ENCODE measurements around the gene PIK3C2G. TPM values are rescaled to one million over a fixed set of nuclear protein-coding genes. Genes with fewer than 3 reads are reported as not detected.
A peak's percentile ranks its signal among the peaks of the same experiment; 100 is the strongest.

PIK3C2G gene
- polyA plus RNA-seq, 4 donors, result 3.4 to 5.1 (median 4.7) TPM

DNA sequence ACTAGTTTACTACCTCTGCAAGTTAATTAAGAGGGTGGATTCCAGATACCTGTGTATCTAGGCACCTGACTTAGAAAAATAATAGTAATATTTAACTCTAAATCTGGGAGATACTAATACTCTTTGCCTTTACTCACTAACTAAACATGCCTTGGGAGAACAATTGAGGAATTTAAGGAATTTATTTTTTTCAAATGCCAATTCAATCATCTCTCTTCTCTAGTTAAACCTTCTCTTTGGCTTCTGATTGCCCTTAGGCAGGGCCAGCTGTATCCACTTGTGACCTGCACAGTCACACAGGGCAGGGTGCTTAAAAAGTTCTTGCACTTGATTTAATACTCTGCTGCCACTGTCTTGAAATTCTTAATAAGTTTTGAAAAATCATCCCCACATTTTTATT, 334.1 kb downstream of the PIK3C2G start:
- no peak for DNase-seq (ENCODE audit: low read depth in 4 of 4, low spot score in 2 of 4)

DNA sequence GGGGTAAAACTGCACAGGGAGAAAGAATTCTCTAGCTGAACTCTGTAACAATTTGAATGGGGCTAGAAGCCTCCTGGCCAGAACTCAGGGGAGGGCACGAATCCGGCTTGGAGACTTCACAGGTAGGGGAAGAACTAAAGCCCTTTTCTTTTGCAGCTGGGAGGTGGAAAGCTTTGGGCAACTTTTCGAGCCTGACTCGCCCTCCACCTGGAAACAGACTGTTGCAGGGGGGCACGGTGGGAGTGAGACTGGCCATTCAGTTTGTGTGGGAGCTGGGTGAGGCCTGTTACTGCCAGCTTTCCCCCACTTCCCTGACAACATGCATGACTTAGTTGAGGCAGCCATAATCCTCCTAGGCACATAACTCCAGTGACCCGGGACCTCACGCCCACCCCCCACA, 340.6 kb downstream of the PIK3C2G start:
- DNase-seq (ENCODE audit: low read depth in 4 of 4, low spot score in 2 of 4), result no peak

DNA sequence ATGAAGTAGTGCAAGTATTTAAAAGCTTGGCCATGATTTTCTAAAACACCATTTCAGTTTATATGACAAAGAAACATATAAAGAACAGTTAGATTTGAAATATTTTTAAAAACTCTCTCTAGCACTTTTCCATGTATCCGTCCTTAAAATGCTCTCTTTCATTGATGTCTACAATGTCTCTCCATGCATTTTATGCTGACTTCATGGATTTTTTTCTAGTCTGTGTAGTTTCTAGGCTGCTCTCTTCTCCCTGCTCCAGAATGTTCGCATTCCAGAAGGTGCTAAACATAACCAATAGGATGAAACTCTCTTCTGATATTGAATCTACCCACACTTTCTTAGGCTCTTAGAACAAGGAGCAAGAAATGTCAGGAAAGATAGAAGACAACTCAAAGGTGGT, 351.7 kb downstream of the PIK3C2G start:
- DNase-seq (ENCODE audit: low read depth in 4 of 4, low spot score in 2 of 4), result no peak

DNA sequence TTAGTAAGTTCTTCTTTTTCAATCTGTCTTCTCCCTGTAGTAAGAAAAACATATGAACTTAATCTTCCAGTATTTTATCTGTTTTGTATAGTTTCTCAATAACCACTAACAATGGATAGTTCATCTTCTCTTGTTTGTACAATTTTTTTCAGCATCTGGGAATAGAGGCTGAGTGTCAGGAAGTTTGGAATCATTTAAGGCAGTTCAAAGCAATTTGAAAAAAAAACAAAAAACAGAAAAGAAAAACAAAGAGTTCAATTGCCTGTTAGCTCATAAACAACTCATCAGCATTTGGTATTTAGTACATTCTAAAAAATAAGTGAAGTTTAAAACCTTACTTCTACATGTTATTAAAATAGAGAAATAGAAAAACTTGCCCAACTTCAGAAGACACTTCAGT, 359.7 kb downstream of the PIK3C2G start:
- DNase-seq (ENCODE audit: low read depth in 4 of 4, low spot score in 2 of 4), result no peak

DNA sequence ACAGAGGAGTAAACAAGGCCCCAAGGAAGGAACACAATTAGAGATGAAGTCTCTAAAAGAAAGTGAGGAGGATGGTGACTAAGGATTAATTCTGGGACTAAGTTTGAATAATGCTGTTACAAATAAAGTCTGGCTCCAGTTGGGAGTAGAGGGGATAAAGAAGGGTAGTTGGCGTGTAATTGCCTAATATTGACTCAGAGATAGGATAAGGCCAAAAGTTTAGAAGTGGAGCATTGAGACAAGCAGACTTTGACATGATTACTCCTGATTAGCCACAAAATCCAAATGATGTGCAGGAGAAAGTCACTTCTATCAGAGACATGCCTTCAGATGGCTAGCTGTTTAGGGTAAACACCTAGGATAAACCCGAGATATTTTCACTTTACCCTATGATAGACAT, 368.1 kb downstream of the PIK3C2G start:
- no peak for DNase-seq (ENCODE audit: low read depth in 4 of 4, low spot score in 2 of 4)

DNA sequence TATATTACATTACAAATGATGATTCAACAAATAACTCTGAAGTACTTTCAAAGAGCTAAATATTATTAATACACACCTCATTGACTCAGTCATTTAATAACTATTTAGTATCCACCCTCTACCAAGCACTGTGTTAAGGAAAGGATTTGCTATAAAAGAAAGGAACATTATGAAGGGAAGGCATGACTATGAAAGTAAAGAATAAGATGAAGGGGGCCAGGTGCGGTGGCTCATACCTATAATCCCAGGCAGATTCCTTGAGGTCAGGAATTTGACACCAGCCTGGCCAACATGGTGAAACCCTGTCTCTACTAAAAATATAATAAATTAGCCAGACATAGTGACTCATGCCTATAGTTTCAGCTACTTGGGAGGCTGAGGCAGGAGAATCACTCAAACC, 368.6 kb downstream of the PIK3C2G start:
- DNase-seq (ENCODE audit: low read depth in 4 of 4, low spot score in 2 of 4), result no peak

DNA sequence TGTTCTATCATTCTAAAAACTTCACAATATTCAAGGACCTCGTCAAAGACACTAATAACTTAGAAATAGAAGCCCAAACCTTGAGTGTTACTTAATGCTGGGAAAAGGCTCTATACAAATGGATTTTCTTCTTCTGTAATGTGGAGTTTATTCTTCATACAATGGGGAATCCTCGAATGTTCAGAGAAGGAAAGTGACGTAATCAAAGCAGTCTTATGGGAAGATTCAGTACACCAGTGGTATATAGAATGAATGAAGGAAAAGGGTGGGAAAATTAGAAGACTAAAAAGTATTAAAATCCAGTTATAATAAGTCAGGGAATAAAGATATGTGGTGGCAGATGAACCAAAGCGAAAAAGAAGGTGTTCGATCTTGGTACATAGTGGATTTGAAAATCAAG, 370.0 kb downstream of the PIK3C2G start:
- DNase-seq (ENCODE audit: low read depth in 4 of 4, low spot score in 2 of 4), result no peak

DNA sequence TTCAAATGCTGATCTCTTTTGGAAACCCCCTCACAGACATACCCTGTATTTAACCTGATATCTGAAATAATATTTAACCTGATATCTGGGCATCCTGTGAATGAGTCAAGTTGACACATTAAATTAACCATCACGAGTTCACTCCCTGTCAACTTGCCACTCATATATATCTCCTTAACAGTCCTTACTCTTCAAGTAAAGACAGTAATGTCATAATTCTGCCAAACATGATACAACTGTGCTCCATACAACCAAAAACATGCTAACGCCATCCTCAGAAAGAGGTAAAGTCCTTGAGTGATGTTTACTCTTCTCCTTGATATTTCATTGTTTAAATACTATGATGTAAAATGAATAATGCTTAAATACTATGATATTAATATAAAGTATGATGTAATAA, 371.5 kb downstream of the PIK3C2G start:
- no peak for DNase-seq (ENCODE audit: low read depth in 4 of 4, low spot score in 2 of 4)

DNA sequence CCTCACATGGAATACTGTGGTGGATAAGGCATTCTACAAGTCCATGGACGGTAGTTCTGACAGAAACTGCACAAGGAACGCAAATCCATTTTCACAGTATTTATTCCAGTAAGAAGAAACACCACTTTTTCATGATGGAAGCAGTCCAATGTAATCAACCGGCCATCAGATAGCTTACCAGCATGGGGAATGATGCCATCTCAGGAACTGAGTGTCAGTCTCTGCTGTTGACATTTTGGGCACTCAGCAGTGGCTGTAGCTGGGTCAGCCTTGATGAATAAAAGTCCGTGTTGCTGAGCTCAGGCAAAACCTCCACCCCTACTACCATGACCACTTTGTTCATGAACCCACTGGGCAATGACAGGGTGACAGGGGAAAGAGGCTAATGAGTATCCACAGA, 373.1 kb downstream of the PIK3C2G start:
- DNase-seq (ENCODE audit: low read depth in 4 of 4, low spot score in 2 of 4), result no peak

DNA sequence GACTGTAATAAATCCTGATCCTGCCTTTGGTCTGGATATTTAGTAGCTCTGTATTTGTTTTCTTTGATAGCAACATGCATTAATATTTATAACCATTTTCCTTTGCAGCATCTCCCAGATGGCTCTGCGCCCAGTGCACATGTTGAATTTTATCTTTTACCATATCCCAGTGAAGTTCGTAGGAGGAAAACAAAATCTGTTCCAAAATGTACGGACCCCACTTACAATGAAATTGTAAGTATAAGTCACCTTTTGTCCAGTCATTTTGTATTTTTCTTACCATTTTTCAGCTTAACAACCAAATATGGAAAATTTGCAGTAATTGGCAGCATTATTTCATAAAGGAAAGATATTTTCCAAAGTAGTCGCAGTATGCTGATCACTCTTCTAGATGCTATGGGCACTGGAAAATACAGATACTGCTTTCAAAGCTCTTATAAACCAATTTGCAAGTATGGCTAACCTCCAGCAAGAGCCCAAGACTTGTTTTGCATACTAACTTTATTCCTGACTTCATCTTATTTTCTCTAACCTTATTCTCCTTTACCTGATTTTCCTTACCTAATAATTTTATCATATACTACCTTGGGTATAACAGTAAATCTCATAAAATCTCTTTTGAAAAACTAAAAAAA, 379.1 kb downstream of the PIK3C2G start:
- no peak for DNase-seq (ENCODE audit: low read depth in 4 of 4, low spot score in 2 of 4)

DNA sequence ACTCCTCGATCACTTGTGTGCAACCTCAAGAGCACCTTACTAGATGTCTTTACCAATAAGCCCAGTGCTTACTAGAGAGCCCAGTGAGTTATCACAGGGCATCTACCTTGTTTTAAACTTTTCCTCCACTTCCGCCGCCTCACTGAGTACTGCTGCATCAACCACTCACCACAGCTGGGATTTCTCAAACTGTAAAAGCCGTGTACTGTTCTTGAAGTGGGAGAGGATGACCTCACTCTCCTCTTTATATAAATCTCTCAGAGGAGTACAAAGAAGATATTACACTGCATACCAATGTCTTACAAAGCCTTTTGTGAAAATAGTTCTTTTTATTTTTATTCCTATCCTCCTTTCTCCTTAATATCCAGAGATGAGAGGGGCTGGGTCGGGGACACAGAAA, 382.4 kb downstream of the PIK3C2G start:
- DNase-seq (ENCODE audit: low read depth in 4 of 4, low spot score in 2 of 4), result peak; percentile 50 to 78 (median 69)

DNA sequence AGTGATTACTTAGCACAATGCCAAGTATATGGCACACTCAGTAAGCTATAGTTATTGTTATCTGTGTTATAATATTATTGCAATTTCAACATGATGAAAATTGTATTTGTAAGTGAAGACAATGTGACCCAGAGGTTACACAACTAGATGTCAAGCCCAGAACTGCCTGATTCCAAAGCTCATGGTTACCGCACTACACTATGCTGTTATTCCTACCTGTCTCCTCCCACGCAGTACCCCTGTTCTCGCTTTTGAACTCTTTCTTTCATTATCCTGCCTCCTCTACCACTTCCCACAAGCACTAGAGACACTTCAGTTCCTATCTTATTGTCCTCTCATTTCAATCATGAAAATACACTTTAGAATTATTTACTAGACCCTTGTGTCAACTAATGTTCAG, 383.2 kb downstream of the PIK3C2G start:
- no peak for DNase-seq (ENCODE audit: low read depth in 4 of 4, low spot score in 2 of 4)

DNA sequence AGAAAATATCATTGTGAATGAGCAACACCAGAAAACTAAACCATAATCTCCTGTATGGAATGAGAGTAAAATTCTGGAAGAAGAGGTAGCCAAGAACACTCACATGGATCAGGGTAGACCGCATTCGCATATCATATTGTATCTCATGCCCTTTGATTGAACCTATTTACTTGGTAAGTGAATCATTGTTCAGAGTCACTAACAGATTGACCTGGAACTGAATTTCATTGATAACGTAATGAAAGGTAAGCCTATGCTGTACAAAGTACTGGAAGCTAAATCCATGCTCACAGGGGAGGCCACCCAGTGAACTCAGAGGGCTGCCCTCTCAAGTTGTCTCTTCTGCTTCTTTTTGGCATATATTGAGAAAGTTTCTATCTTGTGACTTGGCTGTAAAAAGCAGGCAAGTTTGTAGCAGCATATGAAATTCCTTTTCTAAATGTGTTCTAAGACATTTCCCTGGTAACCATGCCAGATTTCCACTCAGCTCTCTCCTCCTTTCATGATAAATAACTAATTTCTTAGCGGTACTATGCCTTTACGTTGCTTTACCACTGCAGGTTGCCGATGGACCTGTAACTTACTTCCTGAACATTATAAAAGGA, 385.1 kb downstream of the PIK3C2G start:
- no peak for DNase-seq (ENCODE audit: low read depth in 4 of 4, low spot score in 2 of 4)

DNA sequence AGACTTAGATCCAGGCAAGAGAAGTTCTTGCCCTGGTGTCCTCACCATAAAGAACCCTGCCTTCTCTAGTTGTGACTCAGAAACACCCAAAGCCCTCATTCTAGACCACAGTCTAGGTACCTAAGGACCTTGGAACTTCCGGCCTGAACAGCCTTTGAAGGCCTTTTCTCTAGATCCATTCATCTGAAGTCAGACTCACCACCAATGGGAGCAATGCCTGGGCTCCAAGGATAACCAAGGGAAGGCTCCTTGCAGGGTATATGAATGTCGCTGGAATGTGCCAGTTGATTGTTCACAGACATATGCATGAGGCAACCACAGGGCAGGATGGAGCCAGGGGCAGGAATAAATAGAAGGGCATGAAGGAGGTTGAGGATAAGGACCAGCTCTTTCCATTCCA, 390.2 kb downstream of the PIK3C2G start:
- no peak for DNase-seq (ENCODE audit: low read depth in 4 of 4, low spot score in 2 of 4)

DNA sequence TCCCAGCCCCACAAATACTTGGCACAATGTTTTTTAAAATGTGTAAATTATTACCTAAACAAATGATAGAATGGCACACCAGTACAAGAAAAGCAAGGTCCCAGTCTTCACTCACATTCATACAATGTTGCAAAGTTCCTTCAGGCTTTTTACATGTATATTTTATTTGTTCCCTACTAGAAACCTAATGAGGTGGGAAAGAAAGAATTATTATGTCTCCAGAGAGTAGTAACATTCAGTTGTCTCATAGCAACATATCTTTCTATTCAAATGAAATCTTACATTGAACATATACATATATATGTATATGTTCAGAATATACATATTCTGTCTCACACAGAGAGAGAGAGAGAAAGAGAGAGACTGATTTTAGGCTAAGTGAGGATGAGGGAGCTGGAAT, 391.3 kb downstream of the PIK3C2G start:
- DNase-seq (ENCODE audit: low read depth in 4 of 4, low spot score in 2 of 4), result no peak

DNA sequence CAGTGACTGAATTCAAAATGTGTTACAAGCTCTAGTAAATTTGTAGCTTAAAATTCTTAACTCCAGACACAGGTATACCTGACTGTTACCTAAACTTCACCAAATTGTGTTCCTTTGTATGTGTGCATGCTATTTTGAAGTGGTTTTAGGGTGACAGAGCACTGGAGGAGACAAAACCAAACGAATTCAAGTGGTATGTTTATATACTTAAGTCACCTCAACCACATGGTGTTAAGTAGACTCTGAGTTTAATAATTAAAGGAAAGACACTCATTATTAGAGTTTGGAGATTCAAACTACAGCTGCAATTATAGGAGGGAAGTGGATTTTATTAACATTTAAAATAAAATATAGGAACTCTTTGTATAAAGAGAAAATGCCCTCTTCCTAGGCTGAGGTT, 392.1 kb downstream of the PIK3C2G start:
- DNase-seq (ENCODE audit: low read depth in 4 of 4, low spot score in 2 of 4), result no peak

DNA sequence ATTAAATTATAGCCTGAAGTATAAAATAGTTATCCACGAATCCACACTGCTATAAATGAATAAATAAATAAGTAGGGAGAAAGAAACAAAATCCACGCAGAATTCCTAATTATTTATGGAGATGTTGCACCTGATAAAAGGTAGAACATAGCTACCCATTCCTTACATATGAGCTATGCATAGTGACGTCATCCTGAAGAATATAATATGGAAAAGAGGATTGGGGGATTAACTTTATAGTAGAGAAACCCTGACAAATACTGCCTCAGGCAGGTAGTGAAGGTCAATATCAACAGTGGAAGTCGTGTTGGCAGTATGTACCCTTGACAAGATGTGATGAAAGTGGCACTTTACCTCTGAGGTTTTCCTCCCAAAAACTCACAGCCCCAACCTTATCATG, 394.0 kb downstream of the PIK3C2G start:
- no peak for DNase-seq (ENCODE audit: low read depth in 4 of 4, low spot score in 2 of 4)

DNA sequence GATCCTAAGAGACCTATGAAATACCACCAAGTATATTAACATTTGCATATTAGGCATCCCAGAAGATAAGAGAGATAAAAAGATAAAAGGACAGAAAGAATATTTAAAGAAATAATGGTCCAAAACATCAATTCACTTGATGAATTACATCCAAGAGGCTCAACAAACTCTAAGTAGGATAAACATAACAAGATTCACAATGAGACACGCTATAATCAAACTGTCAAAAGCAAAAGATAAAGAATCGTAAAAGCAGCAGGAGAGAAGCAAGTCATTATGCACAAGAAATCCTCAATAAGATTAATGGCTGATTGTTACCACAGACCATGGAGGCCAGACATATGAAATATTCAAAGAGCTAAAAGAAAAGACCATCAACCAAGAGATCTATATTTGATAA, 396.9 kb downstream of the PIK3C2G start:
- no peak for DNase-seq (ENCODE audit: low read depth in 4 of 4, low spot score in 2 of 4)

DNA sequence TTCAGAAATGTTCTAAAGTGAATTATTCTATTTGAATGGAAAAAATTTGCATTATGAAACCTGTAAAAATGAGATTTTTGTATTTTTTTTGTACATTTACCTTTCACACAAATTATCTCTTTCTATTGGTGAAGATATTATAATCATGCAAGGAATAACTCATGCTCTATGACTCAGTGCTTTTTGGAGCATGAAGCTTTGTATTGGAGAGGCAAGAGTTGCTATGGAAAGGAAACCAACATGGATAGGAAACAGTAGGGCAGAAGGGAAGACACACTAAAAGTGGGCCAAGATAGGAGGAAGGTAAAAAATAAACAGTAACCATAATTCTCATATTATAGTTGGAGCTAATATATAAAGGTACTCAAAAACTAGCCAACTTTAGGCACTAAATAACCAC, 397.5 kb downstream of the PIK3C2G start:
- no peak for DNase-seq (ENCODE audit: low read depth in 4 of 4, low spot score in 2 of 4)

DNA sequence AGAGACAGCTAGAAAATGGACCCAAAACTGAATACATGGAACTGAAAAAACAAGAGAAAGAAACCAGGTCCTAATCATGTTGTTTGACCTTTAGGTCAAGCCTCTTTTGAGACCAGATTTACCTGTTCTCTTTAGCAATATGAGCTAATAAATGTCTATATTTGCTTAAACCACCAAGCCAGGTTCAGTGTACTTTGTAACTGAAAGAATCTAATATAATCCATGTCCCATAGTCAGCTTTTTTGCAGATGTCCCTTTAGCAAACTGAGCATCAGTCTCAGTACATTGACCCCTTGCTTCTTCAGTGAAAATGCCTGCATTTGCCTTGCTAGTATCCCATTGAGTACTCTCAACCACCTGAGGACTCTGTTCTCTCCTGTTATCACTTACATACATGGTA, 414.8 kb downstream of the PIK3C2G start:
- DNase-seq (ENCODE audit: low read depth in 4 of 4, low spot score in 2 of 4), result no peak

DNA sequence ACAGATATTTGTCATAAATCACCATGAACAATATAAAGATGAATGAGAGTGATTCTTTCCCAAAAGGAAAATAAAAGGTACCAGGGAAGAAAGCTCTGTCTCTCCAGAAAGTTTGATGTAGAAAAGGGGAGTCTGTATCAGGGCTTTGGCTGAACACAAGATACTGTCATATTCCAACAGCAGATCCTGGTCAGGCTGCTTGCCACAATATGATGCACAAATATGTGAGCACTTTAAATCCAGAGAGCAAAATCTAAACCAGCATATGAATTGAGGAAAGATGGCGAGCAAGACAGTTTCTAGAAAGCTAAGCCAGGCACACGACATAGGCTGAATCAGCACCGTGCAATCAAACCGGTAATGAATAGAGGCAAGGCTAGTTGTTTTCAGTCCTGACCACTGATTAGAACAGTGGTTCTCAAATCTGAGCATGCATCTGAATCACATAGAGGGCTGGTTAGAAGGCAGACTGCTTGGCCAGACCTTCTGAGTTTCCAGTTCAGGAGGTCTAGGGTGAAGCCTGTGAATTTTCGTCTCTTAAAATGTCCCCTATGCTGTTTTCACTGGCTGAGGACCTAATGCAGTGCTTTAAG, 415.8 kb downstream of the PIK3C2G start:
- no peak for DNase-seq (ENCODE audit: low read depth in 4 of 4, low spot score in 2 of 4)

DNA sequence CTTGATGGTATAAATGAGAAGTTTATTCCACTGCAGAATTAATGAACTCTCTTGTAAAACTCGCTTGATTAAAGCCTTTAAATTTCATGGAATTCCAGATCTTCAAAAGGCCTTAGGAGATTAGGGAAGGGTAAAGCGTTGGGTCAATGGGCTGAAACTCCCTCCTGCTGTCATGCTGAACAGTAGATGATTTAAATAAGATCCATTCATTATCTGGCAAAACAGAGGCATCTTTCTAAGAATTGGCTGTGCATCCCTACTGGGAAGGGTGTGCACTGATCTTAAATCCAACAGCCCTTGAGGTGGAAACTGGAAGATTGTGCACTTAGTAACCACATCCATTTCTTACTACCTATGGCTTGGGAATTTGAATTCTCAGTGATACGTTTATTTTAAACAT, 420.5 kb downstream of the PIK3C2G start:
- no peak for DNase-seq (ENCODE audit: low read depth in 4 of 4, low spot score in 2 of 4)
